ENCODE measurements around the gene STARD13.

STARD13 gene

DNA sequence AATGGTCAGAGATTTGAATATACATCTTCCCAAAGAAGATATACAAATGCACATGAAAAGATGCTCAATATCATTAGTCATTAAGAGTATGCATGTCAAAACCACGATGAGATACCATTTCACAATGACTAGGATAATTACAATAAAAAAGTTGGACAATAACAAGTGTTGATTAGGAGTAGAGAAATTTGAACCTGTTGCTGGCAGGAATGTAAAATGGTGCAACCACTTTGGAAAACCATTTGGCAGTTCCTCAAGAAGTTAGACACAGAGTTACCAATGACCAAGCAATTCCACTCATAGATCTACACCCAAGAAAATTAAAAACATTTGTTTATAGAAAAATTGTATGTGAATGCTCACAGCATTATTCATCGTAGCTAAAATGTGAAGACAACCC, 33.2 kb upstream of the STARD13 start:
- H3K36me3 ChIP-seq (ENCODE audit: insufficient read depth, low read length), result no peaks in the 10 kb centered on the region
- H3K9ac ChIP-seq (ENCODE audit: low read depth, low read length), result no peak overlapping the region
- no peaks in the 10 kb centered on the region; the same call in none of the 2 replicates for H3K9me3 ChIP-seq (ENCODE audit: control insufficient read depth, insufficient read depth, low read length)
- no peaks in the 10 kb centered on the region; the same call in 1 of the 2 replicates for H3K4me1 ChIP-seq (ENCODE audit: insufficient read depth, low read length)

DNA sequence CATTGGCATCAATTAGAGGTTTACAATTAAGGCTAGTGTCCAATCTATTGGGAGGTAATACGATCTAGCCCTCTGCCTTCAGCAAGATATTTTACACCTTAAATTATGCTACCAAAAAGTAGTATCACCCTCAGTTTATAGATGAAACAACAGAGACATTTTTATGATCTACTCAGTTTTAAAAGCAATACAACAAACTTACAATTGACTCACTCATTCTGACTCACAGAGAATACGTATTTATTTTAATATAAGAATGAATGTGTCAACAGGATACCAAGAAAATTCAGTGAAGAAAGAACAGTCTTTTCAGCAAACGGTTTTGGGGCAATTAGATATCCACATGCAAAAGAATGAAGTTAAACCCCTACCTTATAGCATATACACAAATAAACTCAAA, 32.5 kb upstream of the STARD13 start:
- Histone ChIP-seq H3K36me3 (ENCODE audit: insufficient read depth, low read length) (no peaks in the 10 kb centered on the region), H3K4me1 (ENCODE audit: insufficient read depth, low read length) (no peaks in the 10 kb centered on the region), H3K9ac (ENCODE audit: low read depth, low read length) (no peak overlapping the region), H3K9me3 (ENCODE audit: control insufficient read depth, insufficient read depth, low read length) (no peaks in the 10 kb centered on the region; the same call in none of the 2 replicates)

DNA sequence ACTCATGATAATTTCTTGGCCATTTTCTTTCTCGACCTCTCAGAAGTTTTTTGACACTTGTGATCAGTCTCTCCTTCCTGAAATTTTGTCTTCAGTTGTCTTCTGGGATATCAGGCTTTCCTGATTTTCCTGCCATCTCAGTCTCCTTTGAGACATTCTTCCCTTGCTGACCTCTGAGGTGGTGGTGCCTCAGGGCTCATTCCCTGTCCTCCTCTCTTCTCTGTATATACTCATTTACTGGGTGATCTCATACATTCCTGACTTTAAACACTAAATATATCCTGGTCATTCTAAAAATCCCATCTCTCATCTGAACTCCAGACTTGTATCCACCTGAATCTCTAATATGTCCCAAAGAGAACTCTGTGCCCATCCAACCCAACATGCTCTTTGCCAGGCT, 31.3 kb upstream of the STARD13 start:
- no peaks in the 10 kb centered on the region for H3K4me1 ChIP-seq (ENCODE audit: insufficient read depth, low read length)
- no peaks in the 10 kb centered on the region; the same call in none of the 2 replicates for H3K9me3 ChIP-seq (ENCODE audit: control insufficient read depth, insufficient read depth, low read length)
- H3K36me3 ChIP-seq (ENCODE audit: insufficient read depth, low read length), result no peaks in the 10 kb centered on the region
- no peak overlapping the region for H3K9ac ChIP-seq (ENCODE audit: low read depth, low read length)

DNA sequence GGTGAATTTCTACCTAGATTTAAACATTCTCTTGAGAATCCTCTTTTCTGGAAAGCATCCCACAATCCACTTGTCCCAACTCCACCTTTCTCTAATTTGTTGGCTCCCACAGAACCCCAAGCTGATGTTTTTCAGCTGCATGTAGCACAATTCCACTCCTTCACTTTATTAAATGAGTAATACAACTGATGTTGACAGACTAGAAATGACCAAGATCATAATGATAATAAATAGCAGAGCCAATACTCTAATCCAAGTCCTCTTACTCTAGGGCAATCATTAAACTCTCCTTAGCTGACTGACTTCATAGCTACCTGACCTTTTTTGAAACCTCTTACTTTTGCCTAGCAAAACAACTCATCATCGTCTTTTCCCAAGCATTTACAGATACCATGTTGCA, 27.9 kb upstream of the STARD13 start:
- H3K9ac ChIP-seq (ENCODE audit: low read depth, low read length), result no peak overlapping the region
- no peaks in the 10 kb centered on the region for H3K36me3 ChIP-seq (ENCODE audit: insufficient read depth, low read length)
- H3K4me1 ChIP-seq (ENCODE audit: insufficient read depth, low read length), result no peaks in the 10 kb centered on the region
- no peaks in the 10 kb centered on the region for H3K9me3 ChIP-seq (ENCODE audit: control insufficient read depth, insufficient read depth, low read length)

DNA sequence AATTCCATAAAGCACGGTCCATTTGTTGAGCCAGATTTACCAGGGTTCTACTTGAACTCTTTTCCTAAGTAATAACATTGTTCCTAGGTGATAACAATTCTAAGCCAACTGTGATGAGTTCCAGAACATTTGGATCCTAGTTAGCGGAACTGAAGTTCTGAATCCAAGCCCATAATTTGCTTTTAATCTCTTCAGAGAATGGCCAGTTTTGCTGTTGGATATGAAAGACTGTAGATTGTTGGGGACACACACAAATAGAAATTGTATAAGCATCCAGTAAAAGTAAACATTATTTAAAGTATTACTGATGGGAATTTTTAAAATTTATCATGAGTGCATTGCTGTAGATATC, 27.3 kb upstream of the STARD13 start:
- H3K9ac ChIP-seq (ENCODE audit: low read depth, low read length), result no peak overlapping the region
- H3K4me1 ChIP-seq (ENCODE audit: insufficient read depth, low read length), result no peaks in the 10 kb centered on the region
- no peaks in the 10 kb centered on the region for H3K36me3 ChIP-seq (ENCODE audit: insufficient read depth, low read length)
- H3K9me3 ChIP-seq (ENCODE audit: control insufficient read depth, insufficient read depth, low read length), result no peaks in the 10 kb centered on the region

DNA sequence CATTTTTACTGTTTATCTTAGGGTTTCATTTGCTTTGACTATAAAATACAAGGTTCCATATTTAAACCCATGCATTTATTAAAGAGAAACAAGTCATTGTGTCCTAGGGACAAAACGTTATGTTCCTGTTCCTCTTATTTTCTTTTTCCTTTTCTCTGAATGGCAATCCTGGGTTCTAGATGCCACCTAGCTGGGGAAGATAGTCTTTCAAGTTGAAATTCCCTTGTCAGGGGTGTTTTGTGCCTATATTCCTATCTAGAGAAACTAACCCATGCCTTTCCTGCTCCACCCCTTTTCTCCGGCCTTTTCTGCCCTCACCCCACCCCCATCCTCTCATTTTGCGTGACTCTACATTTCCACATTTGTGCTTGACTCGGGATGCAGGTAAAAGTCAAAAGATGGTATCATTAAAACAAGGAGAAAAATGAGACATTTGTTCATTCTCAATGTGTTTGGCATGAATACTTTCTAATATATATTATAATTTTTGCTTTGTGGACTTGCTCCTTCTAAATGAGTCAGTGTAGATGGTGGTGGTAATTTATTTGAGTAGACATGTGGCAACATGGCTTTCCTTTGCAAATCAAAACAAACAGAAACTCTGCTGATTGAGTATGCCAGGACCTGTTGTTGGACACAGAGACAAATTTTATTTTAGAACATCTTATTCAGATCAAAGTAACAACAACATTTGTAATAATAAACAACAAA, 26.8 kb upstream of the STARD13 start:
- Histone ChIP-seq H3K9ac (ENCODE audit: low read depth, low read length) (no peak overlapping the region), H3K36me3 (ENCODE audit: insufficient read depth, low read length) (no peaks in the 10 kb centered on the region), H3K9me3 (ENCODE audit: control insufficient read depth, insufficient read depth, low read length) (no peaks in the 10 kb centered on the region), H3K4me1 (ENCODE audit: insufficient read depth, low read length) (no peaks in the 10 kb centered on the region)

DNA sequence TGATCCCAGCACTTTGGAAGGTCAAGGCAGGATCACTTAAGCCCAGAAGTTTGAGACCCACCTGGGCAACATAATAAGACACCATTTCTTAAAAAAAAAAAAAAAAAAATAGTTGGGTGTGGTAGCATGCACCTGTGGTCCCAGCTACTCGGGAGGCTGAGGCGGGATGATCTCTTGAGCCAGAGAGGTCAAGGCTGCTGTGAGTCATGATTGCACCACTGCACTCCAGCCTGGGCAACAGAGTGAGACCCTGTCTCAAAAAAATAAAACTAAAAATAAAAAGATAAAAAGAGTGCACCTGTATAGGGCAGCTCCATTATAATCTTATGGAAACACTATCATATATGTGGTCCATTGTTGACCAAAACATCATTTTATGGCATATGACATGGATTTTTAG, 25.5 kb upstream of the STARD13 start:
- no peaks in the 10 kb centered on the region for H3K9me3 ChIP-seq (ENCODE audit: control insufficient read depth, insufficient read depth, low read length)
- no peaks in the 10 kb centered on the region for H3K4me1 ChIP-seq (ENCODE audit: insufficient read depth, low read length)
- no peaks in the 10 kb centered on the region for H3K36me3 ChIP-seq (ENCODE audit: insufficient read depth, low read length)
- no peak overlapping the region for H3K9ac ChIP-seq (ENCODE audit: low read depth, low read length)

DNA sequence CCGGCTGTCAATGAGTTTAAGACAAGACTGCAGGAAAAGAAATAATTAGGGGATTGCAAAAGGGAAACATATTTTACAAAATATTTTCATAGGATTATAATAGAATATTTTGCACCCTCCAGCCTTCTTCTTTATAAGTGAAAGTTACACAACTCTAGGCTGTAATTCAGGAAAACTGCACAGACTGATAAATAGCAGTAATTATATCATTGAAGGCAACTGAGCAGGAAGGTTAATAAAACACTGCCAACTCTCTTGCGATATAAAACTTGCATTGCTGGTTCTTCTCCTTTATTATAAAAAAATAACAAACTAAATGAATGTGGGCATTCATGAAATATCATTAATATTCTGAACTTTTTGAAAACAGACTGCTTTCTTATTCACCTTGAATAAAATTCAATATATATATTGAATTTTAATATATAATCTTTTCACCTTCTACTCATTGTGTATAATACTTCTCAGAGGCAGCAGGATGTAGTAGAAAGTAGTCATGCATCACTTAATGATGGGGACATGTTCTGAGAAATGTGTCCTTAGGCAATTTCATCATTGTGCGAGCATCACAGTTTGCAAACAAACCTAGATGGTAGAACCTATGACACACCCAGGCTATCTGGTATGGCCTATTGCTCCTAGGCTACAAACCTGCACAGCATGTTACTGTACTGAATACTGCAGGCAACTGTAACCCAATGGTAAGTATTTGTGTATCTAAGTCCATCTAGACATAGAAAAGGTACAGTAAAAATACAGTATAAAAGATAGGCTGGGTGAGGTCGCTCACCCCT, 24.9 kb upstream of the STARD13 start:
- H3K36me3 ChIP-seq (ENCODE audit: insufficient read depth, low read length), result no peaks in the 10 kb centered on the region
- H3K9me3 ChIP-seq (ENCODE audit: control insufficient read depth, insufficient read depth, low read length), result no peaks in the 10 kb centered on the region
- no peaks in the 10 kb centered on the region for H3K4me1 ChIP-seq (ENCODE audit: insufficient read depth, low read length)
- H3K9ac ChIP-seq (ENCODE audit: low read depth, low read length), result no peak overlapping the region

DNA sequence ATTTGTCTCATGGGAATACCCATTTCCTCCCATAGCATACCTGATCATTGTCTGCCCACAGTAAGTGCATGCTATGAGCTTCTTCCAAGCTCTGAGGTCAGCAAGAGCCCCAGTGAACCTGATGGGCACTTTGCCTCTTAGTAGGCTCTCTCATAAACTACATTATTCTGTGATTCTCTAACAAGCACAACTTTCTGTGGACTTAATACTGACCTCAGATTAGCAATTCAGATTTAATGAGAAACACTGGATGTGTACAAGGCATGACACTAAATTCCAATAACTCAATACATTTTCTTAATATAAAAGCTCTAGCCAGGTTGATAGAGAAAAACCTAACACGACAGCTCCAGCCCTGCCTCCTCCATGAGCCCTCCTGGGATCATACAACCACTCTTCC, 23.3 kb upstream of the STARD13 start:
- Histone ChIP-seq H3K4me1 (ENCODE audit: insufficient read depth, low read length) (no peaks in the 10 kb centered on the region), H3K9ac (ENCODE audit: low read depth, low read length) (no peak overlapping the region), H3K36me3 (ENCODE audit: insufficient read depth, low read length) (no peaks in the 10 kb centered on the region), H3K9me3 (ENCODE audit: control insufficient read depth, insufficient read depth, low read length) (no peaks in the 10 kb centered on the region)

DNA sequence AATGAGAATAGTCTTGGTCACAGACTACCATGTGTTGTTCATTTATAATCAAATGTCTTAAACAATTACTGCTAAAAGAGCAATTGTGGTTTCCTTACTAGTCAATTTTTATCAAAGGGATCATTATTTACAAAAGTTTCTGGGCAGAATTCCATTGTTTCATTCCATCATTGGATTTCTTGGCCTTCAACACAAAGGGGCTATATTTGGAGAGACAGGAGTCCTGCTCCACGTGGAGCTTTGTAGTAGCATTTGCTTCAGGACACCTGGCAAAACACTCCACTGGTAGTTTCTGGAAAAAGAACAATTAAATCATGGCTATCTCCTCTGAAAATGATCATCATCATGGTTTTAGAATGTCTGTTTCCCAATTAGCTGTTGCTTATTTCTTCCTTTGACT, 22.3 kb upstream of the STARD13 start:
- Histone ChIP-seq H3K4me1 (ENCODE audit: insufficient read depth, low read length) (no peaks in the 10 kb centered on the region), H3K9ac (ENCODE audit: low read depth, low read length) (no peak overlapping the region), H3K9me3 (ENCODE audit: control insufficient read depth, insufficient read depth, low read length) (no peaks in the 10 kb centered on the region), H3K36me3 (ENCODE audit: insufficient read depth, low read length) (no peaks in the 10 kb centered on the region)

DNA sequence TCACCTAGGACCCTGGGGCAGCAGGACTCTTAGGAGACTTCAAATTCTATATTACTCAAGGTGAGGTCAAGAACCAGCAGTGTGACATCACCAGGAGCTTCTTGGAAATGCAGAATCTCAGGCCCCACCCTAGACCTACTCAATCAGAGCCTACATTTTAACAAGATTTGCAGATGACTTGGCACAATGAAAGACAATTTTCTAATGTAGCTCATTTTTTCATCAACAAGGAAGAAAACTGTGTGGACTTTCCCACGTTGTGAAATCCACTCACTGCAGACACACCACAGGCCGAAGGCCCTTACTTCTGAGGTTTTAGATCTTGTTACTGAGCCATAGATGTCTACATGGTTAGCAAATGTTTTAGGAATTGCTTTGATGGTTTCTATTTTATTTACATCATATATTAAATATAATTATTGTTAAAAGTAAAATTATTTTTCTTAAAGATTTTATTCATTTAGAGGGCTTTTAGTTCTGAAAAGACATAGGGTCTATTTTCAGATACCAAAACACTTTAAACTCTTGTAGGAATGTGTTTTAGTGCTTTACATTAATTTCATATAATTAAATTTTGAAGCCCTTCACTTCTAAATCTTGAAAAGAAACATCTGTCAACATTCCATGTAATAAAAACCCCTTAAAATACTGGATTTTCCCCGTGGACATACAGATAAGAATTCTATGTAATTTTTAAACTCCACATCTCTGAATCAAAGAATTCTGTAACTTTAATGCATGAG, 18.5 kb upstream of the STARD13 start:
- Histone ChIP-seq H3K4me1 (ENCODE audit: insufficient read depth, low read length) (no peaks in the 10 kb centered on the region), H3K9me3 (ENCODE audit: control insufficient read depth, insufficient read depth, low read length) (no peaks in the 10 kb centered on the region), H3K36me3 (ENCODE audit: insufficient read depth, low read length) (no peaks in the 10 kb centered on the region), H3K9ac (ENCODE audit: low read depth, low read length) (no peak overlapping the region)

DNA sequence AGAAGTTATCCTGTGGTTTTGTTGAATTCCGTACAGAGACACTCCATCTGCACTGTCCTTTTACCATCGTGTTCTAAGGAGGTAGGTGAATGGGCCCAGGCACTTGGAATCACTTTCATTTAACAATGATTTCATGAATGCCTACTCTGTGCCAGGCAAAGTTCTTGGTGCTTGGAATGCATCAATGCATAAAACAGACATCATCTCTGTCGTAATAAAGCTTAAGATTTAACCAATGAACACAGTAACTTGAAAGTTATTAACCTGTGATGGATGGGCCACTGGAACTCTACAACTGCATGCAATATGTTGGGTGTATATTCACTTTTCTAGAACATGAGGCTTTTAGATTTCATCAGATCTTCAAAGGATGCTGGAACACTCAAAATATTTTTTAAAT, 14.1 kb upstream of the STARD13 start:
- Histone ChIP-seq H3K9ac (ENCODE audit: low read depth, low read length) (no peak overlapping the region), H3K9me3 (ENCODE audit: control insufficient read depth, insufficient read depth, low read length) (no peaks in the 10 kb centered on the region), H3K4me1 (ENCODE audit: insufficient read depth, low read length) (no peaks in the 10 kb centered on the region)

DNA sequence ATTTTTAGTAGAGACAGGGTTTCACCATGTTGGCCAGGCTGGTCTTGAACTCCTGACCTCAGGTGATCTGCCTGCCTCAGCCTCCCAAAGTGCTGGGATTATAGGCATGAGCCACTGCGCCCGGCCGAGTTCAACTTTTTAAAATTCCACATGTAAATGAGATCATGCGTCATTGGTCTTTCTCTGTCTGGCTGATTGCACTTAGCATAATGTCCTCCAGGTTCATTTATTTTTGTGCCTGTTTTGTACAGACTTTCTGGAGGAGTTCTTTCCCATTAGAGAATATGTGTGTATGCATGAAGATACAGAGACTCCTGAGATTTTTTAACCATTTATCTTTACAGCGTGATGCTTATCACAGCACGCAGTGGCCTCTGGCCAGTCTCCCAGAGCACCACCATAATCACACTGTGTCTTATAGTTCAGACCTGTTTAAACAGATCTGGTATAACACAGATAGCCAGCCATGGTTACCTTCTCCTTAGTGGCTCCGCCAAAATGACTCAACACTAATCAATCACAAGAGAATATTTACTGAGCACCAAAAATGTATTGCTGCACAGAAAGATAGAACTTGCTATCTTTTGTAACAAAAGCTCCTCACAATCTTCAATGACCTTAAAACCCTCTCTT, 11.4 kb upstream of the STARD13 start:
- Histone ChIP-seq H3K9ac (ENCODE audit: low read depth, low read length) (no peak overlapping the region), H3K36me3 (ENCODE audit: insufficient read depth, low read length) (no peaks in the 10 kb centered on the region), H3K4me1 (ENCODE audit: insufficient read depth, low read length) (no peaks in the 10 kb centered on the region), H3K9me3 (ENCODE audit: control insufficient read depth, insufficient read depth, low read length) (no peaks in the 10 kb centered on the region)

More for the DNA sequence above, 14.1 kb upstream of the STARD13 start:
- H3K36me3 ChIP-seq (ENCODE audit: insufficient read depth, low read length), result no peaks in the 10 kb centered on the region

DNA sequence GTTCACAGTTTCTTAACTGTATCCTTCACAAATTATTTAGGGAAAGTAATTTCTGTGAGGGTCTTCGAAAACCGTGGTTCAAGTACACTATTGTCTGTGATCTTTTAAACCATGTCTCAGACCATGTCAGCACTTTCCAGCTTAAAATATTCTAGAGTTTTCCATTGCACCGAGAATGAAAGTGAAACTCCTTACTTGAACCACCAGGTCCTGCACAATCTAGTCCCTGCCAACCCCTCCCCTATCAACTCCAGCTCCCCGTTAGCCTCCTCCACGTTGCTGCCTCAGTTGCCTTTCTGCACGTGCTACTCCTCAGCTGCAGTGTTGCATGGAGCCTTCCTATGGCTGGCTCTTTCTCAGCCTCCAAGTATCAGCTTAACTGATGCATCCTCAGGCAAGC, 7.2 kb upstream of the STARD13 start:
- no peaks in the 10 kb centered on the region for H3K36me3 ChIP-seq (ENCODE audit: insufficient read depth, low read length)
- no peaks in the 10 kb centered on the region for H3K9me3 ChIP-seq (ENCODE audit: control insufficient read depth, insufficient read depth, low read length)
- no peaks in the 10 kb centered on the region for H3K4me1 ChIP-seq (ENCODE audit: insufficient read depth, low read length)
- no peak overlapping the region for H3K9ac ChIP-seq (ENCODE audit: low read depth, low read length)

Data from ES-I3 (cell line).